K562 (cell line): ENCODE measurements around the gene PLCD1. TPM values are rescaled to one million over a fixed set of nuclear protein-coding genes. Genes with fewer than 3 reads are reported as not detected.

ENCODE experiments used
- ATAC-seq: fragments of 200-7000 bp; cut with Tn5 transposase; 3 replicates; pipeline ENCODE4 v1.9.1; 2020; ENCODE audit warnings: moderate library complexity
- BruUV-seq: library from RNA; stranded (reverse); fragments of 400-500 nt; replicated peaks from 2 replicates; lab custom pipeline; 2021; lab: Mats Ljungman, UMichigan
- CTCF ChIA-PET: fragments of 300-600 bp; formaldehyde crosslinking; extraction: SDS; loops from one replicate; lab custom pipeline; 2021; ENCODE audit warnings: low intra/inter-chr PET ratio; lab: Yijun Ruan, JAX
- POLR2A ChIA-PET: fragments of 300-600, 350-650 bp; sonication (Branson Sonifier 250); formaldehyde crosslinking; extraction: SDS; loops from one replicate; lab custom pipeline; 2021; ENCODE audit warnings: antibody characterized with exemption, inconsistent platforms; lab: Yijun Ruan, JAX
- DNase-seq, 4 experiments: peaks; one replicate each; pipeline versions ENCODE4 v3.0.0 to v3.0.0-alpha.2; 2011 to 2018; ENCODE audit warnings: low spot score in 3 of 4, mixed read lengths in 3 of 4; ENCODE audit errors: extremely low read depth in 1 of 4
- FAIRE-seq: peaks from 2 replicates; lab custom pipeline; 2011; peaks lifted over from hg19 to GRCh38; lab: Jason Lieb, UNC
- H2AFZ ChIP-seq: 2 replicates; pipeline ENCODE4 v1.6.0; 2011; ENCODE audit warnings: low read depth, low read length, control low read depth, inconsistent platforms
- H3K27ac ChIP-seq: fragments of 200-600 bp; 3 replicates; pipeline ENCODE4 v1.8.0; 2011; ENCODE audit warnings: low read depth, mild to moderate bottlenecking, control low read depth, inconsistent platforms, low read length, moderate library complexity, mixed read lengths; ENCODE audit errors: extremely low read depth
- H3K27me3 ChIP-seq, 2 experiments: fragments of 300-600 bp in 1 of 2; 2 replicates in 1 of 2; 3 replicates in 1 of 2; pipeline versions ENCODE4 v1.6.0 to v1.8.0; 2011; ENCODE audit warnings: inconsistent platforms in 2 of 2, low read length in 2 of 2, mild to moderate bottlenecking in 1 of 2, mixed read lengths in 1 of 2, moderate library complexity in 1 of 2; ENCODE audit not compliant: control insufficient read depth in 2 of 2, insufficient read depth in 2 of 2
- H3K36me3 ChIP-seq: fragments of 300-600 bp; 3 replicates; pipeline ENCODE4 v1.8.0; 2011; ENCODE audit warnings: mild to moderate bottlenecking, low read length, inconsistent platforms; ENCODE audit not compliant: control insufficient read depth, insufficient read depth
- H3K4me1 ChIP-seq, 2 experiments: fragments of 200-600 bp in 1 of 2; replicated peaks in 1 of 2; 2 replicates in 1 of 2; 3 replicates in 1 of 2; pipeline versions ENCODE4 v1.5.1 to v1.8.0; 2011; ENCODE audit warnings: inconsistent platforms in 2 of 2, low read length in 2 of 2, mild to moderate bottlenecking in 1 of 2, mixed read lengths in 1 of 2, moderate library complexity in 1 of 2; ENCODE audit not compliant: control insufficient read depth in 2 of 2, insufficient read depth in 2 of 2
- H3K4me2 ChIP-seq: 2 replicates; pipeline ENCODE4 v1.6.1; 2011; ENCODE audit warnings: low read length, control low read depth, inconsistent platforms, mixed read lengths; ENCODE audit not compliant: insufficient read depth
- H3K4me3 ChIP-seq: fragments of 200-600 bp; sonication (generic), shearing (Covaris generic); 2 replicates; pipeline ENCODE4 v1.5.1; 2016; ENCODE audit warnings: control low read depth, inconsistent platforms
- H3K79me2 ChIP-seq: fragments of 200-600 bp; 3 replicates; pipeline ENCODE4 v1.8.0; 2011; ENCODE audit warnings: low read length, inconsistent platforms; ENCODE audit not compliant: control insufficient read depth, insufficient read depth
- H3K9ac ChIP-seq, 2 experiments: 2 replicates each; pipeline versions ENCODE4 v1.6.0 to v1.6.1; 2011; ENCODE audit warnings: low read depth in 2 of 2, low read length in 2 of 2, control low read depth in 1 of 2, inconsistent platforms in 1 of 2, mild to moderate bottlenecking in 1 of 2, mixed read lengths in 1 of 2; ENCODE audit not compliant: insufficient read depth in 1 of 2
- H3K9me1 ChIP-seq: one replicate; pipeline ENCODE4 v1.6.0; 2011; ENCODE audit warnings: inconsistent platforms, mild to moderate bottlenecking, low read length, moderate library complexity; ENCODE audit not compliant: control insufficient read depth, insufficient read depth
- H3K9me3 ChIP-seq: replicated peaks from 2 replicates; pipeline ENCODE4 v1.5.1; 2011; ENCODE audit warnings: low read depth, low read length, inconsistent platforms; ENCODE audit not compliant: control insufficient read depth, insufficient read depth
- H4K20me1 ChIP-seq: replicated peaks from 2 replicates; pipeline ENCODE4 v1.6.1; 2011; ENCODE audit warnings: low read length, inconsistent platforms, mixed read lengths; ENCODE audit not compliant: control insufficient read depth, insufficient read depth
- ATF4 ChIP-seq: fragments of 450-650 bp; formaldehyde crosslinking; IDR thresholded peaks from 2 replicates; pipeline ENCODE4 v1.4.0; 2022; ENCODE audit warnings: mild to moderate bottlenecking, moderate library complexity
- FIP1L1 ChIP-seq: fragments of 200-400 bp; formaldehyde crosslinking; IDR thresholded peaks from 2 replicates; pipeline ENCODE4 v1.6.1; 2018; ENCODE audit warnings: mild to moderate bottlenecking, low read depth, low read length; ENCODE audit not compliant: poor library complexity, severe bottlenecking
- KLF16 ChIP-seq: IDR thresholded peaks from 2 replicates; pipeline ENCODE4 v1.6.1; 2016; ENCODE audit warnings: antibody characterized with exemption
- MBD2 ChIP-seq: sonication (generic); IDR thresholded peaks from 2 replicates; pipeline ENCODE4 v1.6.1; 2016; ENCODE audit warnings: low read depth, borderline replicate concordance
- SREBF2 ChIP-seq: sonication (generic); formaldehyde crosslinking; IDR thresholded peaks from 2 replicates; pipeline ENCODE4 v1.4.0; 2020; ENCODE audit warnings: mild to moderate bottlenecking, missing genetic modification reagents
- STAG1 ChIP-seq: sonication (generic); formaldehyde crosslinking; IDR thresholded peaks from 2 replicates; pipeline ENCODE4 v1.5.0; 2020; ENCODE audit warnings: missing genetic modification reagents, borderline replicate concordance
- YBX1 ChIP-seq: fragments of 450-650 bp; IDR thresholded peaks from 2 replicates; pipeline ENCODE4 v1.7.1; 2016; ENCODE audit warnings: mild to moderate bottlenecking
- ZNF347 ChIP-seq: fragments of 450-650 bp; formaldehyde crosslinking; IDR thresholded peaks from 2 replicates; pipeline ENCODE4 v1.4.0; 2020; ENCODE audit warnings: low read depth, mild to moderate bottlenecking, moderate library complexity
- ZNF584 ChIP-seq: fragments of 200-800 bp; sonication (Bioruptor generic); IDR thresholded peaks from 2 replicates; pipeline ENCODE4 v1.6.1; 2016; ENCODE audit warnings: low read depth, mild to moderate bottlenecking, missing genetic modification characterization, missing compliant biosample characterization
- WGBS: fragments of 100-300 bp; shearing (Covaris generic); methylation state at CpG from one replicate; pipeline ENCODE4 v1.1.6; 2016; ENCODE audit warnings: low coverage, mixed read lengths; ENCODE audit not compliant: insufficient coverage; ENCODE audit errors: missing lambda C conversion rate; 5-methylcytosine and 5-hydroxymethylcytosine counted together
- in situ Hi-C: fragments of 300-500 bp; cut with MboI; formaldehyde crosslinking; loops from 4 replicates; pipeline ENCODE4 v1.15.0; 2018; ENCODE audit warnings: inconsistent platforms, mixed read lengths
- intact Hi-C: fragments of 100-400 bp; cut with micrococcal nuclease; formaldehyde crosslinking; loops from 2 replicates; pipeline ENCODE4 v1.14.2; 2022
- polyA plus RNA-seq, 8 experiments: library from polyadenylated mRNA; depleted of rRNA in 4 of 8; stranded (reverse) in 5 of 8; unstranded in 3 of 8; fragments of >200 nt; fragmentation: Nextera tagmentation in 2 of 8; fragmentation: Illumina TruSeq in 1 of 8; extraction: Ambion mirVana in 2 of 8; extraction: Trizol in 1 of 8; gene quantifications; 2 replicates each; pipeline versions ENCODE4 v1.2.1 to v1.2.3, GENCODE V29; 2011 to 2014; ENCODE audit warnings: inconsistent platforms in 1 of 8, missing spikeins in 1 of 8
- total RNA-seq, 7 experiments: library from RNA; depleted of rRNA in 6 of 7; stranded (reverse); fragments of >200 nt in 6 of 7; fragmentation: Illumina TruSeq in 2 of 7; extraction: Trizol in 2 of 7; gene quantifications; 2 replicates each; pipeline versions ENCODE4 v1.2.1 to v1.2.3, GENCODE V29; 2011 to 2021; ENCODE audit warnings: low replicate concordance in 1 of 7
- TF ChIP-seq, protein P1 (sequence below): fragments of 250-450 bp; sonication (Bioruptor Pico); IDR thresholded peaks from 2 replicates; pipeline ENCODE4 v1.5.0; 2021; ENCODE audit warnings: mild to moderate bottlenecking, borderline replicate concordance
- TF ChIP-seq, protein P2 (sequence below): conservative IDR thresholded peaks from 2 replicates; pipeline ENCODE4 v1.6.1; 2011; ENCODE audit warnings: low read depth, mild to moderate bottlenecking, low read length; ENCODE audit not compliant: control insufficient read depth

The PLCD1 gene
- total and polyA plus RNA-seq, 9 of the 15 experiments (the other 6 are each of a cell fraction or from before 2014, with no cell fraction given), result 5.4 to 209 (median 116) TPM

DNA sequence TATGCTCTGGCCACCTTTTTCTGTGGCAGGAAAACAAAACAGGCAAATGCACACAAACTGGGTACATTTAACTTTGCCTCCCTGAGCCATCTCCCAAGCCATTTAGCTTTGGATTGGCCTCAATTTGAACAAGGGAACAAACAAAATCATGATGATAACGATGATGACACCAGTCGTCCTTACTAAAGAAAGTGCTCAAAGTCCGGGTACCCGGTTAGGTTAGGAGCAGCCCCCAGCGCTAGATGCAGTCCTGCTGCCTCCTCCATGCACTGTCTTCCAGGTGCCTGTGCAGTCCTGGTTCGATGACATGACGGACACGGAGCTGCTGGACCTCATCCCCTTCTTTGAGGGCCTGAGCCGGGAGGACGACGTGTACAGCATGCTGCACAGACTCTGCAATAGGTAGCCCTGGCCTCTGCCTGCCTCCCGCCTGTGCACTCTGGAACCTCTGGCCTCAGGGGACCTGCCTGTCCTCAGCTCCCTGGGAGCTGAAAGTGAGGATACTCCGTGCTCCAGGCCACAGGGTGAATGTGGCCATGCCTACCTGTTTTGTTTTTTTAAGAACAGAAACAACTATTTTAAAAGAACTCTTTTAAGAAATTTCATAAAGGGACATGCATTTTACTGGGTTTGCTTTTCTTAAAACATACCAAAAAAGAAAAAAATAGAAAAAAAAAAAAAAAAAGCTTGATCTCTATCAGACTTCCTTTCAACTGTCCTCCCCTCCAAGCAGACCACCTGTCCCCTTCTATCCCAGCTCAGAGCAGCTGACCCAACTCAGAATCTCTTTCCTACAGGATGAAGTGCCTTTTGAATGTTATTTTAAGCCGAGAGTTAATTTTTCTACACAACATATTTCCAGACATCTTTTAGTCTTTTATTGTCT, 48.7 kb downstream of the PLCD1 start:
- peaks cover 4% of the 10 kb centered on the region; the same call in 1 of the 3 replicates for H3K36me3 ChIP-seq
- ChIA-PET POLR2A (interaction anchor here (0.6 to 1.4 kb wide), 5 partner anchors 11 to 79 kb away, joined by 3 to 8 read pairs (median 3); no protein-coding TSS in a partner anchor), CTCF (no interaction called here)
- DNase-seq (no peak), ATAC-seq (peak; percentile 62), FAIRE-seq (no peak)
- TF ChIP-seq YBX1, result no peak
- no peak for TF ChIP-seq ZNF347 (CRISPR knock-in tag)
- TF ChIP-seq, protein P1, sequence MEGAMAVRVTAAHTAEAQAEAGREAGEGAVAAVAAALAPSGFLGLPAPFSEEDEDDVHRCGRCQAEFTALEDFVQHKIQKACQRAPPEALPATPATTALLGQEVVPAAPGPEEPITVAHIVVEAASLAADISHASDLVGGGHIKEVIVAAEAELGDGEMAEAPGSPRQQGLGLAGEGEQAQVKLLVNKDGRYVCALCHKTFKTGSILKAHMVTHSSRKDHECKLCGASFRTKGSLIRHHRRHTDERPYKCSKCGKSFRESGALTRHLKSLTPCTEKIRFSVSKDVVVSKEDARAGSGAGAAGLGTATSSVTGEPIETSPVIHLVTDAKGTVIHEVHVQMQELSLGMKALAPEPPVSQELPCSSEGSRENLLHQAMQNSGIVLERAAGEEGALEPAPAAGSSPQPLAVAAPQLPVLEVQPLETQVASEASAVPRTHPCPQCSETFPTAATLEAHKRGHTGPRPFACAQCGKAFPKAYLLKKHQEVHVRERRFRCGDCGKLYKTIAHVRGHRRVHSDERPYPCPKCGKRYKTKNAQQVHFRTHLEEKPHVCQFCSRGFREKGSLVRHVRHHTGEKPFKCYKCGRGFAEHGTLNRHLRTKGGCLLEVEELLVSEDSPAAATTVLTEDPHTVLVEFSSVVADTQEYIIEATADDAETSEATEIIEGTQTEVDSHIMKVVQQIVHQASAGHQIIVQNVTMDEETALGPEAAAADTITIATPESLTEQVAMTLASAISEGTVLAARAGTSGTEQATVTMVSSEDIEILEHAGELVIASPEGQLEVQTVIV (CRISPR knock-in tag), result no peak
- no peak for TF ChIP-seq KLF16
- no peak for TF ChIP-seq ATF4 (CRISPR knock-in tag)
- no peak for TF ChIP-seq ZNF584 (CRISPR knock-in tag)
- no peak for TF ChIP-seq MBD2
- no peak for TF ChIP-seq FIP1L1
- no peak for TF ChIP-seq SREBF2
- TF ChIP-seq STAG1 (CRISPR knock-in tag), result no peak
- TF ChIP-seq, protein P2, sequence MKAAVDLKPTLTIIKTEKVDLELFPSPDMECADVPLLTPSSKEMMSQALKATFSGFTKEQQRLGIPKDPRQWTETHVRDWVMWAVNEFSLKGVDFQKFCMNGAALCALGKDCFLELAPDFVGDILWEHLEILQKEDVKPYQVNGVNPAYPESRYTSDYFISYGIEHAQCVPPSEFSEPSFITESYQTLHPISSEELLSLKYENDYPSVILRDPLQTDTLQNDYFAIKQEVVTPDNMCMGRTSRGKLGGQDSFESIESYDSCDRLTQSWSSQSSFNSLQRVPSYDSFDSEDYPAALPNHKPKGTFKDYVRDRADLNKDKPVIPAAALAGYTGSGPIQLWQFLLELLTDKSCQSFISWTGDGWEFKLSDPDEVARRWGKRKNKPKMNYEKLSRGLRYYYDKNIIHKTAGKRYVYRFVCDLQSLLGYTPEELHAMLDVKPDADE, result no peak
- no TSS peak for BruUV-seq
- no peaks in the 10 kb centered on the region for H3K9me3 ChIP-seq
- H3K79me2 ChIP-seq, result no peaks in the 10 kb centered on the region
- no peak overlapping the region for H3K4me3 ChIP-seq
- 60% methylated on average over 14 of the region's 14 CpGs for WGBS
- no peak overlapping the region for H3K27ac ChIP-seq
- no peaks in the 10 kb centered on the region for H3K27me3 ChIP-seq
- intact Hi-C loops, result no loop called here
- no peak overlapping the region for H3K4me2 ChIP-seq
- no peaks in the 10 kb centered on the region for H3K9me1 ChIP-seq
- in situ Hi-C loops, result no loop called here
- peaks cover 8 to 18% of the 10 kb centered on the region in 2 experiments; a peak in 4 of 5 replicates for H3K4me1 ChIP-seq
- H3K9ac ChIP-seq, result peak overlapping the region in 1 of 2 experiments; percentile 75; a peak in 2 of 4 replicates
- H4K20me1 ChIP-seq, result no peaks in the 10 kb centered on the region
- peak overlapping the region; percentile 56 for H2AFZ ChIP-seq
